PC-3 (cell line): ENCODE data around the gene LPCAT1. TPM values are rescaled to one million over a fixed set of nuclear protein-coding genes. Genes with fewer than 3 reads are reported as not detected.

ENCODE experiments used
- ATAC-seq: fragments of 200-7000 bp; cut with Tn5 transposase; 2 replicates; pipeline ENCODE4 v1.9.1; 2020; ENCODE audit warnings: mild to moderate bottlenecking, moderate library complexity
- BruUV-seq: library from RNA; stranded (reverse); fragments of 400-500 nt; replicated peaks from 2 replicates; lab custom pipeline; 2021; lab: Mats Ljungman, UMichigan
- CTCF ChIA-PET: fragments of 300-600 bp; sonication (Branson Sonifier 250); formaldehyde crosslinking; loops from one replicate; lab custom pipeline; 2022; ENCODE audit warnings: antibody characterized with exemption; lab: Charles Lee
- POLR2A ChIA-PET: fragments of 300-600 bp; sonication (Branson Sonifier 250); formaldehyde crosslinking; loops from one replicate; lab custom pipeline; 2022; ENCODE audit warnings: antibody characterized with exemption; ENCODE audit not compliant: unreplicated experiment; lab: Charles Lee
- DNase-seq: peaks from one replicate; pipeline ENCODE4 v3.0.0-alpha.2; 2015
- H2AFZ ChIP-seq: fragments of 300-600 bp; sonication (generic); 2 replicates; pipeline ENCODE4 v1.6.0; 2016; ENCODE audit warnings: antibody characterized with exemption, low read length
- H3F3A ChIP-seq: fragments of 300-600 bp; sonication (generic); one replicate; pipeline ENCODE4 v1.6.0; 2017; ENCODE audit warnings: antibody characterized with exemption, low read length, control low read depth, mild to moderate bottlenecking; ENCODE audit not compliant: unreplicated experiment
- H3K27ac ChIP-seq: fragments of 300-600 bp; sonication (generic); 2 replicates; pipeline ENCODE4 v1.5.1; 2016; ENCODE audit warnings: mild to moderate bottlenecking, low read length
- H3K27me3 ChIP-seq: fragments of 300-600 bp; sonication (generic); 2 replicates; pipeline ENCODE4 v1.6.1; 2016; ENCODE audit warnings: low read length, mixed read lengths
- H3K36me3 ChIP-seq: fragments of 300-600 bp; sonication (generic); 2 replicates; pipeline ENCODE4 v1.6.1; 2016; ENCODE audit warnings: low read depth, mixed run types, low read length, mixed read lengths
- H3K4me1 ChIP-seq: fragments of 300-600 bp; sonication (generic); 2 replicates; pipeline ENCODE4 v1.5.1; 2016; ENCODE audit warnings: low read length; ENCODE audit not compliant: insufficient read depth
- H3K4me2 ChIP-seq: fragments of 300-600 bp; sonication (generic); 2 replicates; pipeline ENCODE4 v1.6.0; 2016; ENCODE audit warnings: low read length
- H3K4me3 ChIP-seq: fragments of 300-600 bp; sonication (generic); 2 replicates; pipeline ENCODE4 v1.5.1; 2016; ENCODE audit warnings: mild to moderate bottlenecking, low read length, mixed read lengths
- H3K79me2 ChIP-seq: fragments of 300-600 bp; sonication (generic); 2 replicates; pipeline ENCODE4 v1.6.1; 2017; ENCODE audit warnings: low read length, mixed read lengths
- H3K9ac ChIP-seq: fragments of 300-600 bp; sonication (generic); 2 replicates; pipeline ENCODE4 v1.6.0; 2016; ENCODE audit warnings: mild to moderate bottlenecking, low read length
- H3K9me2 ChIP-seq: fragments of 300-600 bp; sonication (generic); replicated peaks from 2 replicates; pipeline ENCODE4 v1.6.1; 2016; ENCODE audit warnings: mixed run types, low read length, mixed read lengths
- H3K9me3 ChIP-seq: fragments of 300-600 bp; sonication (generic); 2 replicates; pipeline ENCODE4 v1.6.1; 2016; ENCODE audit warnings: low read length, mixed read lengths
- H4K20me1 ChIP-seq: fragments of 300-600 bp; sonication (generic); 2 replicates; pipeline ENCODE4 v1.6.1; 2016; ENCODE audit warnings: low read length, mixed read lengths
- CTCF ChIP-seq: fragments of 300-600 bp; sonication (generic); conservative IDR thresholded peaks from 2 replicates; pipeline ENCODE4 v1.5.1; 2017; ENCODE audit warnings: antibody characterized with exemption, low read depth, mild to moderate bottlenecking, low read length
- EZH2 ChIP-seq: fragments of 300-600 bp; sonication (generic); IDR thresholded peaks from one replicate; pipeline ENCODE4 v1.6.1; 2017; ENCODE audit warnings: antibody characterized with exemption, mild to moderate bottlenecking, low read length; ENCODE audit not compliant: unreplicated experiment
- EZH2phosphoT487 ChIP-seq: fragments of 300-600 bp; sonication (generic); IDR thresholded peaks from 2 replicates; pipeline ENCODE4 v1.6.1; 2018; ENCODE audit warnings: mild to moderate bottlenecking, antibody characterized with exemption, low read length, borderline replicate concordance
- intact Hi-C: fragments of 100-400 bp; cut with micrococcal nuclease; formaldehyde crosslinking; loops from 2 replicates; pipeline ENCODE4 v1.9.0; 2023
- total RNA-seq: library from RNA; depleted of rRNA; stranded (reverse); fragments of >200 nt; gene quantifications from 2 replicates; pipeline ENCODE4 v1.2.3, GENCODE V29; 2014

The LPCAT1 gene
- total RNA-seq, 1 experiment from 2014 or later: 121 TPM

- ChIA-PET POLR2A (no interaction called here), CTCF (no interaction called here)
- H3K9me3 ChIP-seq: no peaks in the 10 kb centered on the region
- H3K9ac ChIP-seq: no peak overlapping the region
- H3K27ac ChIP-seq: no peak overlapping the region
- no peak overlapping the region for H2AFZ ChIP-seq
- H3K4me3 ChIP-seq: no peak overlapping the region
- DNase-seq (no peak), ATAC-seq (no peak)
- peaks cover 2% of the 10 kb centered on the region; the same call in 1 of the 2 replicates for H3K4me1 ChIP-seq
- no peaks in the 10 kb centered on the region for H4K20me1 ChIP-seq
- H3K9me2 ChIP-seq: no peaks in the 10 kb centered on the region
- BruUV-seq: no TSS peak
- H3K27me3 ChIP-seq: peaks cover 22% of the 10 kb centered on the region; the same call in 1 of the 2 replicates
- intact Hi-C loops: no loop called here
- no peaks in the 10 kb centered on the region for H3K79me2 ChIP-seq
- TF ChIP-seq CTCF (no peak), EZH2 (no peak), EZH2phosphoT487 (no peak)
- no peak overlapping the region for H3K4me2 ChIP-seq
- no peaks in the 10 kb centered on the region for H3K36me3 ChIP-seq
- H3F3A ChIP-seq: no peaks in the 10 kb centered on the region
Observed at GRCh38 chr5:1442222-1443145, 81.3 kb downstream of the LPCAT1 start.

GRCh38 chr5:1441166-1441865, 82.4 kb downstream of the LPCAT1 start:
- Histone ChIP-seq H3K4me2 (no peak overlapping the region), H2AFZ (no peak overlapping the region), H3K27me3 (peaks cover 22% of the 10 kb centered on the region; the same call in 1 of the 2 replicates), H3K9me2 (no peaks in the 10 kb centered on the region), H3F3A (no peaks in the 10 kb centered on the region), H4K20me1 (no peaks in the 10 kb centered on the region), H3K36me3 (no peaks in the 10 kb centered on the region), H3K9me3 (no peaks in the 10 kb centered on the region), H3K27ac (no peak overlapping the region), H3K4me3 (no peak overlapping the region), H3K79me2 (no peaks in the 10 kb centered on the region), H3K4me1 (peaks cover 4% of the 10 kb centered on the region; the same call in 1 of the 2 replicates), H3K9ac (no peak overlapping the region)
- TF ChIP-seq CTCF: no peak
- no peak for TF ChIP-seq EZH2phosphoT487
- TF ChIP-seq EZH2: no peak
- POLR2A ChIA-PET: no interaction called here
- CTCF ChIA-PET: no interaction called here
- no peak for DNase-seq
- intact Hi-C loops: no loop called here
- no peak for ATAC-seq
- no TSS peak for BruUV-seq
